ENCODE results near the gene KANSL1. TPM values are rescaled to one million over a fixed set of nuclear protein-coding genes. Genes with fewer than 3 reads are reported as not detected.

KANSL1 gene
- total RNA-seq, 1 donor, result 171 TPM

- no peak for TF ChIP-seq CTCF (IDR thresholded peaks at IDR 0.05; ENCODE audit: insufficient read depth, low read depth, low read length)
- no peak overlapping the region for H3K4me3 ChIP-seq (ENCODE audit: low read depth, low read length)
- no peak for DNase-seq (ENCODE audit: low read depth)
Observed at GRCh38 chr17:46029627-46030026, 163.6 kb downstream of the KANSL1 start.

DNA sequence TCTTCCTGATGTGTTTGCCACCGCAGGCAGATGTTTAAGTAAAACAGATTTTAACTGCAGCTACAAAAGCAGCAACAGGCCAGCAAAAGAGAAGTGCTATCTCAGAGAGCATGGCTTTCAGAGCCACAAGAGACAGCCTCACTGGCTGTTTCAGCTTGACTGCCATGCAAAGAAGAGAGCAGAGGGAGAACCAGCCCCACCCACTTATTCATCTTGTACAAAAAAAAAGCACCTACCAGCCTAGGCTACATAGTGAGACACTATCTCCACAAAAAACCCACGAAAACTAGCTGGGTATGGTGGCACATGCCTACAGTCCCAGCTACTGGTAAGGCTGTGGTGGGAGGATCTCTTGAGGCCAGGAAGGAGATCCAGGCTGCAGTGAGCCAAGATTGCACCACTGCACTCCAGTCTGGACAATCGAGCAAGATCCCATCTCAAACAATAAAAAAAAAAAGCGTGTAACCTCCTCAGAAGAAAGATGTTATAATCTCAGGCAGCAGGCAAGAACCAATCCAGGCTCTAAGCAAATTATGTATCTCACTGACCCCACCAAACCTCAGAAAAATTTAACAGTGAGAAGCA is 164.2 kb downstream of the KANSL1 start:
- TF ChIP-seq CTCF (IDR thresholded peaks at IDR 0.05; ENCODE audit: insufficient read depth, low read depth, low read length), result no peak
- DNase-seq (ENCODE audit: low read depth), result no peak
- H3K4me3 ChIP-seq (ENCODE audit: low read depth, low read length), result no peak overlapping the region

DNA sequence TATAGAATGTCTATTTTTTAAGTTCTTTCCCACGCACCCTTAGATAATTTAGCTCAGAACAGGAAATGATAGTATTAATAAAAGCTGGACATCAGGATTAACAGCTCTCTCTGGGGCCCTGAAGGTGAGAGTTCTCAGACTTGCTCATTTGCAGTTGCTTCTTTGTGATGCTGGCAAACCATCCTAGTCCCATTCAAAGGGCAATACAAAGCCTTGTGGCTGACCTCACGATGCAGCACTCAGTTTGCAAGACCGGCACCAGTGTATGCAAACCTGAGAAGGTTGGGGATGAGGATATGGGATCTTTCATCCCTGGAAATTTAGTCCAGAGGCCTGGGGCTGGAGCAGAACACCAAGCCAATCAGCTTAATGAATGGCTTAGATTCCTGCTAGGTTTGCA is 164.9 kb downstream of the KANSL1 start:
- H3K4me3 ChIP-seq (ENCODE audit: low read depth, low read length), result no peak overlapping the region
- no peak for DNase-seq (ENCODE audit: low read depth)
- no peak for TF ChIP-seq CTCF (IDR thresholded peaks at IDR 0.05; ENCODE audit: insufficient read depth, low read depth, low read length)

- H3K4me3 ChIP-seq (ENCODE audit: low read depth, low read length), result no peak overlapping the region
- no peak for TF ChIP-seq CTCF (IDR thresholded peaks at IDR 0.05; ENCODE audit: insufficient read depth, low read depth, low read length)
- DNase-seq (ENCODE audit: low read depth), result no peak
Observed at GRCh38 chr17:46027976-46028325, 165.3 kb downstream of the KANSL1 start.

- H3K4me3 ChIP-seq (ENCODE audit: low read depth, low read length), result no peak overlapping the region
- no peak for DNase-seq (ENCODE audit: low read depth)
- TF ChIP-seq CTCF (IDR thresholded peaks at IDR 0.05; ENCODE audit: insufficient read depth, low read depth, low read length), result no peak
Observed at GRCh38 chr17:46027048-46027975, 165.9 kb downstream of the KANSL1 start.

GRCh38 chr17:46026166-46027047 is 166.8 kb downstream of the KANSL1 start:
- DNase-seq (ENCODE audit: low read depth), result no peak
- H3K4me3 ChIP-seq (ENCODE audit: low read depth, low read length), result no peak overlapping the region
- TF ChIP-seq CTCF (IDR thresholded peaks at IDR 0.05; ENCODE audit: insufficient read depth, low read depth, low read length), result no peak
